Suppressor macrophage treated with lipopolysaccharide for 1 hour (primary cell): ENCODE data around the gene PTGDR.

Experiments
- DNase-seq, 3 donors: peaks; one replicate each; pipeline ENCODE4 v3.0.0-alpha.2; 2020 to 2022

PTGDR gene

DNA sequence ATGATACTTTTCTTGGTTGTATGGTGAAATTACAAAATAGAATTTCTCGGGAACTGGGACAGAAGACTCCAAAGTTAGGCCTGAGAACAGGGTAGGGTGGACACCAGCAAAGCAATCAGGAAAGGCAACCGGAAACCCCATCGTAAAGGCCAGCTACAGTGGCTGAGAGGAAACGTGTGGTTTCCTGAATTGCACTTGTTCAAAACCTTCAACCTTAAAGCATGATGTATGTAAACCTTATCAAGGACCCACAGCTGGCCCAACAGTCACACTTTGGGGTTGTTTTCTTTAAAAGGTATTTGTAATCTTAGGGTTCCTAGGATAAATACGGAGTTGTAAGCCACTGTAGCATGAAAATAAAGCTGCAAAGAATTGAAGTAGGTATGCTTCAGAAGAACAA lies 2.2 kb upstream of the PTGDR start:
- peak; percentile 20 to 42 (median 26) for DNase-seq

DNA sequence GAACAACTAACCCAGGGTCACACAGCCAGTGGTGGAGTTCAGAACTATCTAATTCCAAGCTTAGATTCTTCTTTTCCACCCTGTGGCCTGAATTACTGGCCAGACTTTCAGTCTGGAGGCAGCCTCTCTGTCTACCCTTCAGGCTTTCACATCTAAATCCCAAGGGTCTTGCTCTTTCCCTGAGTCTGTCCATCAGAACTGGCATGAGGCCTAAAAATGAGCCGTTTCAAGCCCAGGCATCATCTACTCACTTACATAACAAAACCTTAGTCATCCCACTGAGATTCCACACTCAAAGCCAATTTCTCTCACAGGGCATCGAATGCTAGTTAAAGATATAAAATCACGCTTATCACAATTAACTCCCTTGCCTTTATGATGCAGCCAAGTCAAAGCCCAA lies 1.3 kb upstream of the PTGDR start:
- no peak for DNase-seq

DNA sequence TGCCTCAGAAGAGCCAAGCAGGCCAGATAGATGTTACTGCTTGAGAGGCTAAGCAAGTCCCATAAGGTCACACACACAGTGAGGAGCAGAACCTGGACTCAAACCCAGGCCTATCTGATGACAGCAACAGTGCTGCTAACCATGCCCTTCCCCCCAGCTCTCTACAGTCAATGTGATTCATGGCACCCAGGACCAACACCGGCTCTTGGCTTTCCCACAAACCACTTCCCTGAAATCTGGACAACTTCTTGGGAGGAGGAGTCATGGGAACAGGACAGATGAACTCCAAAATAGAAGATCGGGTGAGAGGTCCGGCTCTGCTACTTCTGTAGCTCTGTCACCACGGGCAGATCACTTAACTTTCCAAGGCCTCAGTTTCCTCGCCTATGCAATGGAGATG lies 716 bp upstream of the PTGDR start:
- peak in 2 of 3 donors; percentile 6 to 22 for DNase-seq

DNA sequence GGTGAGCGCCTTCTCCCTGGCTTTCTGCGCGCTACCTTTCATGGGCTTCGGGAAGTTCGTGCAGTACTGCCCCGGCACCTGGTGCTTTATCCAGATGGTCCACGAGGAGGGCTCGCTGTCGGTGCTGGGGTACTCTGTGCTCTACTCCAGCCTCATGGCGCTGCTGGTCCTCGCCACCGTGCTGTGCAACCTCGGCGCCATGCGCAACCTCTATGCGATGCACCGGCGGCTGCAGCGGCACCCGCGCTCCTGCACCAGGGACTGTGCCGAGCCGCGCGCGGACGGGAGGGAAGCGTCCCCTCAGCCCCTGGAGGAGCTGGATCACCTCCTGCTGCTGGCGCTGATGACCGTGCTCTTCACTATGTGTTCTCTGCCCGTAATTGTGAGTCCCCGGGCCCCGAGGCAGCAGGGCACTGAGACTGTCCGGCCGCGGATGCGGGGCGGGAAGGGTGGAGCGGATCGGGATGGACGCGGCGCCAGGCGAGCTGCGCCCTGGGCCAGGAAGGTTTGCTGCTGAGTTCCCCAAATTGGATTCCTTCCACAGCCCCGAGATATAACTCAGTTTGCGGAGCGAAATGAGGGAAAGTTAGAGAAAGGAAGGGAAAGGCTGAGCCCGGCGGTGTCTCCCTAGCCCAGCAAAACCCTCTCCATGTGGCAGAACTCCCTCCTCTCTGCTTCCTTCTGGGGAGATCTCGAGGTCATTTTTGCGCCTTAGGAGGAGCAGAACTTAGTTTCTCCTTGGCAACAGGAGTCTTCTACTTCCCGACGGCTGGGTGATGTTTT lies 972 bp downstream of the PTGDR start:
- peak in 1 of 3 donors; percentile 11 for DNase-seq

DNA sequence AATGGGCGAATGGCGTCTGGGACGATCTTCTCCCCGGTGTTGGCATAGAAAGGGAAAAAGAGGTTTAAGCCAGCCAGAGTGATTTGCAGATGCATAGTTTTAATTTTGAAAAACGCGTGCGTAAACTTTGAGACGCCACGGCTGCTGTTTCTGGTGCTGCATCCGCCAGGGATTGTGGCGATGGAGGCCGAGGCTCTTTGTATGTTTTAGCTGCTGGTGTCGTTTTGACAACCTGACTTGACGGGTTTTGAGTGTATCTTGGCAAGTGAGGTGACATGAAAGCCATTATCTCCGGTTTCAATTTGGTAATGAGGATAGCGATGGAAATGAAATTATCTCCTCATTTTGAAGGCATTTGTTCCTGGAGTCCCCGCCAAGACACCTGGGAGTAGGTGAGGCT lies 1.6 kb downstream of the PTGDR start:
- no peak for DNase-seq

DNA sequence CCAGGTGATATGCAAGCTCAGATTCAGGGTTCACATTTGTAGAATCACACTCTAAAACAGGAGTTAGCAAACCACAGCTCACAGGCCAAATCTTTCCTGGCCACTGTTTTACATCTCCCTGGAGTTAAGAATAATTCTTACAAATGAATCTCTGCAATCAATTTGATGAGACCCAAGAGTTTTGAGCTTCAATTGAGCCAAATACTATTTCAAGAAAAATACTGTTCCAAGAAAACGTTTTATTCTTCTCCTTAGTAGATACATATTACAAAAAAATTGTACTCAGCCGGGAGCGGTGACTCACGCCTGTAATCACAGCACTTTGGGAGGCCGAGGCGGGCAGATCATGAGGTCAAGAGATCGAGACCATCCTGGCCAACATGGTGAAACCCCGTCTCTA lies 2.5 kb downstream of the PTGDR start:
- DNase-seq, result no peak

DNA sequence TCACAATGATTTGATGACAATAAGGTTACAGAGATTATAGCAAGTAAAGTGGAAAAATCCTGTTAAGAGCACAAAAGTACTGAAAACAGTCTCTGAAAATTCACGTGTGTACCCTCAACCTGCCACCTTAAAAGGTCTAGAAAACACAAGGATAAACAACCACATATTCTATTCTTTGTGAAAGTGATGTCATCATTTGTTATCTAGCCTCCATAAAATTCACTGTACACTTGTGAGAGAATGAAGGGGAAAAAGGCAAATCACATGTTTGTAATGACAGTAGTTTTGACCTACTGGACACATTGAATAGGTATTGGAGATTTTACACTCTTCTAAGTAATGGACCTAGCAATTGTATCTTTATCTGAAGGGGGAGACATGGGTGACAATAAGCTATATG lies 4.0 kb downstream of the PTGDR start:
- no peak for DNase-seq

DNA sequence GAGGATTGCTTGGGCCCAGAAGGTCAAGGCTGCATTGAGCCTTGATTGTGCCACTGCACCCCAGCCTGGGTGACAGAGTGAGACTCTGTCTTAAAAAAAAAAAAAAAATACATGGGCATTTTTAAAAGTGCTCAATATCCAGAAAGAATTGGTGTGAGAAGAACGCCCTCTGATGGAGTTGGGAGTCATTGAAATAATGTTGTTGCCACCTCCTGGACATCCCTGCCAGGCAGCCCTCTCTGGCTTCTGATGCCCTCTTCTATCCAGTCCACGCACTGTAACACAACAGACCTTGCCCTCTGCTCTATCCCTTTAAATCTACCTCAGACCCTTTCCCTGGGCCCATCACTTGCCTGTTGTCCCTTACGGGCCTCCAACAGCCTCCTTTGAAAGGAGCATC lies 4.9 kb downstream of the PTGDR start:
- DNase-seq, result peak; percentile 41 to 55 (median 49)

DNA sequence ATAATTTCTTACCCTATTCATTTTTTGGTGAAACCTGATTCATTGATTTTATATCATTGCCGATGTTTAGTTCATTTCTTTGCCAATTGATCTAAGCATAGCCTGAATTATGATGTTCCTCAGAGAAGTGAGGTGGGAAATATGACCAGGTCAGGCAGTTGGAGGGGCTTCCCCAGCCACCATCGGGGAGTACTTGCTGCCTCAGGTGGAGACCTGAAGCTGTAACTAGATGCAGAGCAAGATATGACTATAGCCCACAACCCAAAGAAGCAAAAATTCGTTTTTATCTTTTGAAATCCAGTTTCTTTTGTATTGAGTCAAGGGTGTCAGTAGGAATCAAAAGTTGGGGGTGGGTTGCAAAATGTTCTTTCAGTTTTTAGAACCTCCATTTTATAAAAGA lies 7.9 kb downstream of the PTGDR start:
- DNase-seq, result no peak

DNA sequence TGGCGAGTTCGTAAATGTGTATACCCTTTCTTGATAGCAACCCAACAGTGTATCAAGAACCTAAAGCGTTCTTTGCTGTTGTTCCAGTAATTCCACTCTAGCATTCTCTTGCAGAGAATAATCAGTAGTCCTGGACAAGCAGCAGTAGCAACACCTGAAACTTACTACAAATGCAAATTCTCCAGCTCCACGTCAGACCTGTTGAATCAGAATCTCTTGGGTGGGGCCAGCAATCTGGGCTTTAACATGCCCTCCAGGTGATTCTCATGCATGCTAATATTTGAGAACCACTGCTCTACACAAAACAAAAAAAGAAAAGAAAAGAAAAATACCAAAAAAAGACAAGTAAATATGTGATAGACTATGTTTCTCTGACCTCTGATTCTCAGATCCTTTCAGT lies 10.1 kb downstream of the PTGDR start:
- no peak for DNase-seq

DNA sequence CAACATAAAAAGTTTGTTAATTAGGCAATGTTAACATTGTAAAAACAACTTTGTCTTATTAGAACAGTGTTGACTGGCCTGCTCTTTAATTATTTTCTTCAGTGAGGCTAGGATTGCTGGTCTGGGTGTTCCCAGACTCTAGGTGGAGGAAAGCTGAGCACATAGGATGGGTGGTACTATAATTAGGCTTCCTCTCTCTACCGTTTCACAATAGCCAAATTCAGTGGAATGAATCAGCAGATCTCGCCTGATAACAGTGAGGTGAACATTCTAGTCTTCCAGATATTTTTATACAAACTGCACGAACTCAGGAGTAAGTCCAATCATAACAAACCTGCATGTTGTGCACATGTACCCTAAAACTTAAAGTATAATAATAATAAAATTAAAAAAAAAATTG lies 11.9 kb downstream of the PTGDR start:
- DNase-seq, result peak; percentile 19 to 35 (median 31)

DNA sequence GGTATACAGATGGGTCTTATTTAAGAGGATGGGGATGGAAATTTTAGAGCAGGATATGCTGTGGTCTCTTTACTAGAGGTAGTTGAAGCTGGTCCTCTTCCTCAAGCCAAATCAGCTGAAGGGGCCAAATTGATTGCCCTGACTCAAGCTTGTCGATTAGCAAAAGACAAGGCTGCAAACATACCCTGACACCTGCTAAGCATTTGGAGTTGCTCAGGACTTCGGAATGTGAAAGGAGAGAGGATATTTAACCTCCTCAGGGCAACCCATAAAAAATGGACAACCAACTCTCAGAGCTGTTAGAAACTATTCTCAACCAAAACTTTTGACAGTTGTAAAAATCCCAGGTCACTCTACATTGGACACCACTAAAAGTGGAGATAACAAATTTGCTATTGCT lies 15.6 kb downstream of the PTGDR start:
- DNase-seq, result no peak

DNA sequence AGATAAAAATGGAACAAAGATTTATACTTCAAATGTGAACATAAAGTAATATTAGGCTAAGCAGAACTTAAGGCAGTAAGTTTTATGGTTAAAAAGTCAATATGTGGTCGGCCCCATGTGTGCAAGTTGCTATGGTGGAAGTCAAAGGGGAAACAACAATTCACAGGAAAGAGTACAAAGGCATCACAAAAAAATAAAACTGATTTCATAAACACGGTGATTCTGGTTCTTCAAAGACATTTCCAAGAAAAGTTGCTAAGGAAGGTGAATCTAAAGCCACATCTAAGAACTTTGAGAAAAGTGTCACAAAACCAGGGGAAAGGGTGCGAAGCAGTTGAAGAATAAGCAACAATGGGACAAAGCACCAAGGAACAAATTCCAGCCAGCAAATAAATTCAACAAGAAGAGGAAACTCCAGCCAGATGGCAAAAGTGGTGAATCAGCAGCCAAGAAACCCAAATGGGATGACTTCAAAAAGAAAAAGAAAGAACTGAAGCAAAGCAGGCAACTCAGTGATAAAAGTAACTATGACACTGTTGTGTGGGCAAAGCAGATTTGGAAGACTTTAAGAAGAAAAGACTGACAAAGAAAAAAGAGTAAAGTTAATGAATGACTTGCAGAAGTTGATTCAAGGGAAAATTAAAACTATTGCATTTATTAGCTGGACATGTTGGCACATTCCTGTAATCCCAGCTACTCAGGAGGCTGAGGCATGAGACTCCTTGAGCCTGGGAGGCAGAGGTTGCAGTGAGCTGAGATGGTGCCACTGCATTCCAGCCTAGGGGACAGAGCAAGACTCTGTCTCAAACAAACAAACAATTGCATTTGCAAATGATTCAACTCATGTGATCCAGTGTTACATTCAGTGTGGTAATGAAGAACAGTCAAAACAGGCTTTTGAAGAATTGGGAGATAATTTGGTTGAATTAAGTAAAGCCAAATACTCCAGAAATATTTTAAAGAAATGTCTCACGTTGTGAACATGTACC lies 19.5 kb downstream of the PTGDR start:
- DNase-seq, result no peak

DNA sequence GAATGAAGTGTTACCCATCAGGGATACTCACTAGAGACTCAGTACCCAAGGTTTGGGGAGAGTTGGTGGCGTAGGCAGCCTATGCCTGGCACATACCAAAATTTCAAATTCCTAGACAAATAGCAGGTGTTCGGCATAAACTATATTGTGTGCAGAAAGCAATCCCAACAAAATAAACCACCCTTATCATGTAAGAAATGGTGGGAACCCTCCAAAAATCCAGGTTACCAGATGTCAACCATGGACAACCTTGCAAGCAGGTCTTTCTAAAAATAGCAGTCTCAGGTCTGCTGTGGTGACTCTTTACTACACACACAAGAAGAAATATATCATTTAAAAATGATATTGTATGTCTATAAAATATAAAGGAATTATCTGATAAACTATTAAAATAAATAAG lies 28.9 kb downstream of the PTGDR start:
- DNase-seq, result no peak

DNA sequence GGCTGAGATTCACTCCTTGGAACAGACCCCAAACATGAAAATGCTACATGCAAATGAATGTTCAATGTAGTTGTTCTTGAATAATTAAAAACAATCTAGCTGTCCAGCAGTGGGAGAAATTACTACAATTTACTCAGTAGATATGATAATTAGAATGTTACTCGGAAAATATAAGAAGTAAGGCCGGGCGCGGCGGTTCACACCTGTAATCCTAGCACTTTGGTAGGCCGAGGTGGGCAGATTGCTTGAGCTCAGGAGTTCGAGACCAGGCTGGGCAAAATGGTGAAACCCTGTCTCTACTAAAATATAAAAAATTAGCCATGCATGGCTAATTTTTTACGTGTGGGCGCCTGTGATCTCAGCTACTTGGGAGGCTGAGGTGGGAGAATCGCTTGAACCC lies 31.3 kb downstream of the PTGDR start:
- no peak for DNase-seq

DNA sequence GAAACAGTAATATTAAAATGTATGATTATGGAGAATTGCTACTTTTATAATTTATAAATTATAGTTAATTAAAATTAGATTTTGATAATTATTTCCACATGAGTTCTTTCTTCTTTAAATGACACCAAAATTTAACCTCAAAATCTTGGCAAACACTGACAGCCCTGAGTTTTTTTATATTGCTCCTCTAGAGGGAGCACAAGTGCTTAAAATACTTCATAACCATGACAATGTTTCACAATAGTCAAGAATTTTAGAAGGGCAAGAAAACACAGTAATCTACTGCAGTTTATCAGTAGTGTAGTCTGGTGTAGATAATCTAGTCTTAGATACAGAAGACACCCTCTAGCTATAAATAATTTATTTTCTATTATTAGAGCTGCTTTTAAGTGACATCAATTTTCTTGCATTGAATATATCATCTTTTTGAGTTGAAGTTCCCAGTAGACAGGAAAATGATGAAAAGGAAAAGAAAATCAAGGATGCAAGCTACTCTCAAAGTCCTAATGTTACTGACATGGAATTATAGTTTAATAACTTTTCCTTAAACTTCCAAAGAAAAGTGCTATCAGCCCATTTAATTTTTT lies 32.3 kb downstream of the PTGDR start:
- peak; percentile 53 to 86 (median 82) for DNase-seq

DNA sequence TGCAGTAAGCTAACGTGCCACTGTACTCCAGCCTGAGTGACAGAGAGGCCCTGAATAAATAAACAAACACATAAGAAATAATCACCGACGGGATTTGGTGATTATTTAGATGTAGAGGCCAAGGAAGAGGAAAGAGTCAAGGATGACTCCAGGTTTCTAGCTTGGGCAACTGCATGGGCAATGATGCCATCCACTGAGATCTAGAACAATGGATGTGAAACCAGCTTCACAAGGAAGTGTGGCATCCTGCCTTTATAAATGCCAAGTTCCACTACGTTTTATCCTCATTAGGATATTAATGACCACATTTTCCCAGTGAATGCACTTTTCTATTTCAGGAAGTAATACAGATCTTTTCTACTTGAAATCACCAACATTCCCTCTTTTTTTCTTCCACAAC lies 35.7 kb downstream of the PTGDR start:
- peak in 2 of 3 donors; percentile 50 to 58 for DNase-seq

DNA sequence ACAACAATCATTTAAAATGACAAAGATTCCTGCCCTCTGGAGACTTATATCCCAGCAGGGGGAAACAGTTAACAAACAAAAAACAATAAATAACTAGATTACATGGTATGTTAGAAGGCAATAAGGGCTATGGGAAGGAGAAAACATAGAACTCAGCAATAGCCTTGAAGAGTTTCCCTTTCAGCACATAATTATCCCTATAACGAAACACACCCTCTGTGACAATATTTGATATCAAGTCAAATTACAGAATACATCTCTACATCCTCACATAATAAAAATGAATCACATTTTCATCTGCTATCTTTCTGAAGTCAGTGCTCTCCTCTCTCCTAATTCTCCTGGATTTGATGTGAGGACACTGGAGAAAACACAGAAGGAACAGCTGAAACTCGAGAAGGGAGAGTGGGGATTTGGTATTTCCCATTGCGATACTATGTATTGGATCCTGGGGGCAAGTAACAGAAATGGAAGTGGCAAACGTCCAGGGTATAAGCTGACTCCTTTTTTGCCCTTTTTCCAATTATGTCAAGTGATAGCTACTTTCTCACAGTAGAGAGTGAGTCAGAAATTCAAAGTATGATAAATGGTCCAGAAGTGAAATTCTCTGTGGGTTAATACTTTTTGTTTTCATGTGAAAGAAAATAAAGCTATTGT lies 36.9 kb downstream of the PTGDR start:
- DNase-seq, result no peak

DNA sequence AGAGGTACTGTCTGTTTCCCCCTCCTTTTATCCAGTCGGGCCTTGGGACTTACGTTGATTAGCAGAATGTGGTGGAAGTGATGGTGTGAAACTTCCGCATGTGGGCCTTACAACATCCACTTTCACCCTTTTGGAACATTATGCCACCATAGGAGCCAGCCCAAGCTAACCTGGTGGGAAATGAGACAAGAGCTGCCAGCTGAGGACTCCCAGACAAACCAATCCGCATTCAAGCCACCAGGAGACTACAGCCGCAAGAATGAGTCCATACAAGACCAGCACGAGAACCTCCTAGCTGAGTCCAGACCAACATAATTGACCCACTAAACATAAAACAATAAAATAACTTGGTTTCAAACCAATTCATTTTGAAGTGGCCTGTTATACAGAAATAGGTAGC lies 37.5 kb downstream of the PTGDR start:
- no peak for DNase-seq

DNA sequence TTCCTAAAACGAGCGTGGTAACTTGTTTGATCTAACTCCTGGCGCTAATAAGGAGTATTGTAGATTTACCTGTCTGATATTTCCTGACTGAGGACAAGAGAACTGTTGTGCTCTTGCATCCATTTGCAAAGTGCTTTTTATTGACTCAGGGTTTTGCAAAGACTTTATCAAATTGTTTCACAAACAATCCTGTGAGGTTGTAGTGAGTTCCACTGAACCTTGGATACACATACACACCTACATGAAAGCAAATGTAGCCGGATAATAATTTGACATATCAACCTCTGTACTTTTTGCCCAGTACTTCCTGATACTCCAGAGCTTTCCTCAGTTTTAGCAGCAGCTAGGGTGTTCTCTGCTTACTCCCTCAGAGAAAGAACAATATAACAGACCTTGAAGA lies 39.9 kb downstream of the PTGDR start:
- no peak for DNase-seq

DNA sequence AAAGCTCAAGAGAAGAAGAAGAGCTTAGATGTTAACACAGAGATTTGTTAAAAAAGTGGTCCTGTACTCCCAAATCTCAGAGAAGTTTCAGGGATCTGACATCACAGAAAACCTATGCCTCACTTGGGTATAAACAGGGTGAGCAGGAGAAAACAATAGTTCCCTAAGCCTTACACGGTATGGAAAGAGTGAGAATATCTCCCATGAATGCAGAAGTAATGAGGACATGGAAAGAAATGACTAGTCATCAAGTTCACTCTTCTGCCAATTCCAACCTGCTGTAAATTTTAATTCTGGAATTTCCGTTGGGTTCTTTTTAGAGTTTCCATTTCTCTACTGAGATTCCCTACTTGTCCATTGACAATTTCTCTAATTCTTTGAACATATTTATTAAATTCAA lies 40.4 kb downstream of the PTGDR start:
- peak; percentile 74 to 93 (median 89) for DNase-seq

DNA sequence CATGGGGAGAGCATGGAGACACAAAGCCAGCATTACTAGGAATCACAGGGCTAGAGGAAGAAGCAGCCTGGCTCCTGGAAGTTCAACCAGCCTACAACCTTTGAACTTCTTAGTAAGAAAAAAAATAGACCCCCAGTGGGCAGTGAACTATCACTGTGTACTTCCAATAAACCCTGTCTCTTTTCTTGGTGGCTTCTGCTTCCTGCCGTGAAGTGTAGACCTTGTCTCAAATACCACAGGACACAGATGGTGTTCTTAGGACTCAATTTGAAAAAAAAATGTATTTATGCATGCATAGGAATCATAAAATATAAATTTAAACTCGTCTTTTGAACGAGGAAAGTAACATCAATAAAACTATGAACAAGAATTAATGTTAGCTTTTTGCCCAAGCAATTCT lies 43.0 kb downstream of the PTGDR start:
- DNase-seq, result no peak

DNA sequence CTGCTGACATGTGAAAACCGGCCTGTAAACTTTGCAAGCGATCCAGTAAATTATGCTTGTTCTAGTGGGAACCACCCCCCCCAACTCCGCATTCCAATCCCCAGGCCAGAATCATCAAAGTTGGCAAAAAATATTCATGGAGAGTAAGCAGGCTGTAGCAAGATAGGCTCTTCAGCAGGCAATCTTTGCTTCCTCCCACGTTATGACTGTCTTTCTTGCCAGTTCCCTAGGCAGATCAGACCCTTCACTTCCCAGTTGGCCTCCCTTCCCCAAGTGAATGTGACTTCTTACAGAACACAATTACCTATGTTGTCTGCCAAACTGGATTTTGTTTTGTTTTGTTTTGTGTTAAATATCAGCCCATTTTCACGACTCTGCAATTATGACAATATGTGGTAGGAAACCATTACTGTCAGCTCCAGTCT lies 45.4 kb downstream of the PTGDR start:
- peak; percentile 74 to 82 (median 82) for DNase-seq
